GM21390 (cell line): ENCODE data around the gene FHOD3.

Experiments
- ATAC-seq: cut with Tn5 transposase; IDR thresholded peaks from one replicate; pipeline ENCODE4 v1.9.1; 2021; ENCODE audit not compliant: unreplicated experiment

FHOD3 gene

GRCh38 chr18:36378205-36378604 is 80.7 kb downstream of the FHOD3 start:
- ATAC-seq = no peak

GRCh38 chr18:36379435-36379984 is 82.0 kb downstream of the FHOD3 start:
- no peak for ATAC-seq

GRCh38 chr18:36380173-36380827 is 82.8 kb downstream of the FHOD3 start:
- ATAC-seq = no peak

GRCh38 chr18:36381075-36381474 is 83.6 kb downstream of the FHOD3 start:
- ATAC-seq = no peak

GRCh38 chr18:36382854-36383253 is 85.3 kb downstream of the FHOD3 start:
- no peak for ATAC-seq

GRCh38 chr18:36386150-36386920 is 88.8 kb downstream of the FHOD3 start:
- ATAC-seq = no peak

- ATAC-seq = no peak
Observed at GRCh38 chr18:36387310-36387709, 89.8 kb downstream of the FHOD3 start.

GRCh38 chr18:36388310-36388709 is 90.8 kb downstream of the FHOD3 start:
- no peak for ATAC-seq

GRCh38 chr18:36389027-36389426 is 91.5 kb downstream of the FHOD3 start:
- no peak for ATAC-seq

GRCh38 chr18:36389811-36390581 is 92.5 kb downstream of the FHOD3 start:
- no peak for ATAC-seq

- ATAC-seq = no peak
Observed at GRCh38 chr18:36391426-36392145, 94.1 kb downstream of the FHOD3 start.

- no peak for ATAC-seq
Observed at GRCh38 chr18:36392164-36392978, 94.9 kb downstream of the FHOD3 start.

GRCh38 chr18:36392979-36393287 is 95.4 kb downstream of the FHOD3 start:
- ATAC-seq = no peak

- no peak for ATAC-seq
Observed at GRCh38 chr18:36394486-36394885, 97.0 kb downstream of the FHOD3 start.

- ATAC-seq = no peak
Observed at GRCh38 chr18:36396190-36396589, 98.7 kb downstream of the FHOD3 start.

GRCh38 chr18:36397033-36397432 is 99.5 kb downstream of the FHOD3 start:
- ATAC-seq = no peak

- ATAC-seq = no peak
Observed at GRCh38 chr18:36398419-36398818, 100.9 kb downstream of the FHOD3 start.

GRCh38 chr18:36399055-36399454 is 101.5 kb downstream of the FHOD3 start:
- ATAC-seq = no peak

- no peak for ATAC-seq
Observed at GRCh38 chr18:36401462-36401861, 103.9 kb downstream of the FHOD3 start.

- no peak for ATAC-seq
Observed at GRCh38 chr18:36402765-36403396, 105.4 kb downstream of the FHOD3 start.
